GM10248 (cell line): ENCODE data around the gene IDE.

Source experiments
- CTCF ChIA-PET: fragments of 300-600 bp; sonication (Branson Sonifier 250); formaldehyde crosslinking; extraction: SDS; loops from one replicate; lab custom pipeline; 2021; ENCODE audit warnings: antibody characterized with exemption; lab: Yijun Ruan, JAX
- POLR2A ChIA-PET: fragments of 350-650 bp; sonication (Branson Sonifier 250); formaldehyde crosslinking; extraction: SDS; loops from one replicate; lab custom pipeline; 2020; ENCODE audit warnings: antibody characterized with exemption; lab: Yijun Ruan, JAX
- DNase-seq: peaks from one replicate; pipeline ENCODE4 v3.0.0; 2012; ENCODE audit errors: extremely low spot score
- TF ChIP-seq, protein P1 (sequence below): IDR thresholded peaks from 2 replicates; pipeline ENCODE4 v1.5.1; 2012; ENCODE audit warnings: mild to moderate bottlenecking, low read depth; ENCODE audit errors: extremely low read depth, missing control alignments, control extremely low read depth

Gene IDE

DNA sequence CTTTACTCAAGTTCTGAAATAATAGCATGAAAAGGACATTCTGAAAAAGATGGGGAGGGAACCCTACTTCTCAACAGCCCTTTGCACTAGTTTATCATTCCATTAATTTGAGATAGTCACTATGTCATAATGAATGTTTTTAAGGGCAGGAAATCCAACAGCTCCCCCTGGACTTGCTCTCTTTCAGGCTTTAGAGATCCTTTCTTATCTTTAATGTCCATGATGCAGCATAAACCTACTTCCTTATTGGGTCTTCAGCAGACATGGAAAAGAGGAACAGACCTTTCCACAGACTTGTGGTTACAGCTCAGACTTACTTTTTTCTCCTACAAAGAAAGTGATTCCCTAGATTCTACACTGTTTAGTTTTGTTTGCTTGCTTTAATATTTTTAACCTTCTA is 87.3 kb downstream of the IDE start:
- TF ChIP-seq, protein P1, sequence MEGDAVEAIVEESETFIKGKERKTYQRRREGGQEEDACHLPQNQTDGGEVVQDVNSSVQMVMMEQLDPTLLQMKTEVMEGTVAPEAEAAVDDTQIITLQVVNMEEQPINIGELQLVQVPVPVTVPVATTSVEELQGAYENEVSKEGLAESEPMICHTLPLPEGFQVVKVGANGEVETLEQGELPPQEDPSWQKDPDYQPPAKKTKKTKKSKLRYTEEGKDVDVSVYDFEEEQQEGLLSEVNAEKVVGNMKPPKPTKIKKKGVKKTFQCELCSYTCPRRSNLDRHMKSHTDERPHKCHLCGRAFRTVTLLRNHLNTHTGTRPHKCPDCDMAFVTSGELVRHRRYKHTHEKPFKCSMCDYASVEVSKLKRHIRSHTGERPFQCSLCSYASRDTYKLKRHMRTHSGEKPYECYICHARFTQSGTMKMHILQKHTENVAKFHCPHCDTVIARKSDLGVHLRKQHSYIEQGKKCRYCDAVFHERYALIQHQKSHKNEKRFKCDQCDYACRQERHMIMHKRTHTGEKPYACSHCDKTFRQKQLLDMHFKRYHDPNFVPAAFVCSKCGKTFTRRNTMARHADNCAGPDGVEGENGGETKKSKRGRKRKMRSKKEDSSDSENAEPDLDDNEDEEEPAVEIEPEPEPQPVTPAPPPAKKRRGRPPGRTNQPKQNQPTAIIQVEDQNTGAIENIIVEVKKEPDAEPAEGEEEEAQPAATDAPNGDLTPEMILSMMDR = no peak
- no peak for DNase-seq
- CTCF ChIA-PET = interaction anchor here (1.7 to 1.9 kb wide), 2 partner anchors 22 to 30 kb away, joined by 3 to 7 read pairs; no protein-coding TSS in a partner anchor
- POLR2A ChIA-PET = no interaction called here

DNA sequence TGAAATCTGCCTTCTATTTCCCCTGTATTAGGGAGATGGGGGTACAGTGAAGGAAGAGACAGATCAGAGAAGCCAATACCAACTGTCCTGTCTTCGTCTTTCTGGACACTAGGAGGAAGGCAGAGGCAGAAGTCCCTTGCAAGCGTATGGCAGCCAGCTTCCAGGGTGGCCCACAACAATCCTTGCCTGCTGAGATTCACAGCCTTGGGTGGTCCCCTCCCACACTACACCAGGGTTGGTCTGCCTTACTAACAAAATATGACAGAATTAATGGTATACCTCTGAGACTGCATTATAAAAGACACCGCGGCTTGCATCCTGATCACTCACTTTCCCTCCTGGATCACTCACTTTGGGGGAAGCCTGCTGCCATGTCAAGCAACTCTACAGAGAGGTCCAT is 90.4 kb downstream of the IDE start:
- ChIA-PET CTCF (interaction anchor here (1.6 kb wide), 1 partner anchor 10 kb away, joined by 4 read pairs; no protein-coding TSS in a partner anchor), POLR2A (no interaction called here)
- TF ChIP-seq, protein P1 = no peak
- DNase-seq = no peak

- POLR2A ChIA-PET = no interaction called here
- CTCF ChIA-PET = interaction anchor here (0.8 to 2.4 kb wide), 3 partner anchors 13 to 37 kb away, joined by 3 to 12 read pairs (median 4); no protein-coding TSS in a partner anchor
- TF ChIP-seq, protein P1 = no peak
- no peak for DNase-seq
These were observed 93.5 kb downstream of the IDE start for GRCh38 chr10:92480413-92480812.

DNA sequence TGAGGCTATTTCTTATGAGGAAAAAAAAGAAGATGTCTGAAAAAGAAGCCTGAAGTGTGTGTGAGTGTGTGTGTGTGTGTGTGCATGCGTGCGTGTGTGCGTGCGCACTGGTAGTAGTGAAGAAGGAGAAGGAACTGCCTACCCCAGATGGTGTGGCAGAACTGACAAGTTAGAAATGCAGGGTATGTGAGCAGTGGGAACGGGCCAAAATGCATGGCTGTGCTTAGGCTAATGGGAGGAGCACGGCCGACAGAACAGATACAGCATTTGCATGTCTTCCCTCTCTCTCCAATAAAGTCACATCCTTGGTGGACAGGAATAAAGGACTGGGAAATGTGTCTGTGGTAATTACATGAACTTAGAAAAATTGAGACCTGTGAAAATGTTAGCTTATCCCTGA is 94.3 kb downstream of the IDE start:
- DNase-seq = no peak
- TF ChIP-seq, protein P1 = no peak
- ChIA-PET POLR2A (no interaction called here), CTCF (interaction anchor here (2.4 kb wide), 1 partner anchor 38 kb away, joined by 12 read pairs; no protein-coding TSS in a partner anchor)

- CTCF ChIA-PET = interaction anchor here (1.3 to 2.4 kb wide), 4 partner anchors 14 to 96 kb away, joined by 3 to 12 read pairs (median 4); partner anchors contain the start of gene IDE
- POLR2A ChIA-PET = no interaction called here
- TF ChIP-seq, protein P1 = no peak
- DNase-seq = no peak
These were observed 95.4 kb downstream of the IDE start for GRCh38 chr10:92478536-92478935.

- TF ChIP-seq, protein P1 = no peak
- no peak for DNase-seq
- POLR2A ChIA-PET = no interaction called here
- CTCF ChIA-PET = interaction anchor here (1.0 to 1.1 kb wide), 2 partner anchors 12 to 15 kb away, joined by 3 read pairs; no protein-coding TSS in a partner anchor
These were observed 98.5 kb downstream of the IDE start for GRCh38 chr10:92475357-92475868.
